HG03439 (cell line): ENCODE results near the gene PCDH9.

Experiments
- ATAC-seq: cut with Tn5 transposase; IDR thresholded peaks from one replicate; pipeline ENCODE4 v1.9.1; 2021; ENCODE audit warnings: mild to moderate bottlenecking, moderate library complexity; ENCODE audit not compliant: unreplicated experiment

Gene PCDH9

DNA sequence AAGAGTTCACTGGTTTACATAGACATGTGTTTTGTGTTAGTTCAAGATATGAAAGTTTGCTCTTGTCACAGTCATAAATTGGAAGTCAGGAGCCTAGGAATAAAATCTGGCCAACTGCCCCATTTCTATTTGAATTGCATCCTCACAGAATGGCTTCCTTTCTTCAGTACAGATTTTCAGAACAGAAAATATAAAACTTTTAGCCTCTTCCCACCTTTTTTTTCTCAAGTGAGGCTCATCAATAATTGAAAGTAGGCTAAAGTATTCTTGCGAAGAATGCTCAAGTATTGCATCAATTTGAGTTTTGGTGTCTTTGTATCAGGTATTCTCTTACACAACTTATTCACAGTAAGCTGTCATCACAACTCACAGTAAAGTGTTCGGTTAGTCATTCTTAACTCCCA lies 802.7 kb downstream of the PCDH9 start:
- no peak for ATAC-seq

GRCh38 chr13:66425741-66426140 lies 804.4 kb downstream of the PCDH9 start:
- no peak for ATAC-seq

DNA sequence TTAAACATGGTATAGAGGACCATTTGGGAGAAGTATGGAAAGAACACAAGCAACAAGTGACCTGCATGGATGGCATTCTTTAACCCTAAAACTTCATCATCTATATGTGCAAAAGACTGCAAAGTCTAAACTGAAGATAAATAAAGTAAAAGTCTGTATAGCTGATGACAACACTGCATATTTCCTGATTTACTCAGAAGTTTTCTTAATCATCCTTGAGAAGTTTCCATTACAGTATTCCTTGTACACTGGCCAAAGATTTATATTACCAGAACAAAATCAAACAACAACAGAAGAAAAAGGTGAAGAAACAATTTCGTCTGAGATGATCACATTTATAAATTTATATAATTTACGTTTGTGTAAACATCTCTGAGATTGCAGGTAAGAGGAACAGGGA lies 805.7 kb downstream of the PCDH9 start:
- no peak for ATAC-seq

DNA sequence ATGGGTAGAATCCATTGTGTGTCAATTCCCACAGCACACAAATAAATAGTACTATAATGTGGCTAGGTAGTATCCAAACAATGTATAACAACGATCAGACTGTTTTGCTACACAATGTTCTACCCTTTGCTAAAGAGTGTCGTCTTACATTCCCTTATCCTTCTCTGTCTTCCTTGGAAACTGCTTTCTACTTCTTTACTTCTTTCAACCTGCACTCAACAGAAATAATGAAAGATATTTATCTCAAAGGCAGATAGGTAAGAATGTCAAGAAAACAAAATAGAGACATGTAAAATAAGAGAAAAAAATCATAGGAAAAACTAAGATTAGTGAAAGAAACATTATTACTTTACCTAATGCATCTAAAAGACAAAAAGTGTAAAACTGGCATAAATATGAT lies 814.7 kb downstream of the PCDH9 start:
- no peak for ATAC-seq

DNA sequence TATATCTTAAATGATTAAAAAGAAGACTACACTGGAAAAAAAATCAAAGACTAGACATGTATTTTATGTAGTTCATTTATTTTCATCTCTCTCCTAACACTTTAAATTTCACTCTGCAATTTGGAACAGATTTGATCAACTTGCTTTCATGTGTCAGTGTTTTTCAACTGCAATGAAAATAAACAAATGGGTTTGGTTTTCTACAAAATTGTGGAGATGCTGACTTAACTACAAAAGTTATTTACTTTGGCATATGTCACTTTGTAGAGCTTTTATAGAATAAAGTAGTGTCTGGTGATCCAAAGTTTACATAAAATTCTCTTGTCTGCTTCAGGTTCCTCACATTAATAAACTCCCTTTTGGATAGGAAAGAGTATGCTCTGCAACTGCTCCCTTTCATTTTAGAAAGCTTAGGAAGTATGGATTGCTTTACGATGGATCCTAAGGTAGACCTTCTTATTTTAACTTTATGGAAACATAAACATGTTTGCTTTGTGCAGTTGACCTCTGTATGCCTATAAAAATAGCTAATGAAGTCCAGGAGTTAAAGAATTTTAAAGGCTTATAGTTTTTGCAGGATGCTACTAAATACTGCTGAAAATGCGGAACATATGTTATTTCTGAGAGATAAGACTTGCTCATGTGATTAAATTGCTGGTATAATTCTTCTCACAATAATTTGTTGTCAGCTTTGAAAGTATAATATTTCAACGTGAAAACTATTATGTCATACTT lies 815.9 kb downstream of the PCDH9 start:
- ATAC-seq = no peak

DNA sequence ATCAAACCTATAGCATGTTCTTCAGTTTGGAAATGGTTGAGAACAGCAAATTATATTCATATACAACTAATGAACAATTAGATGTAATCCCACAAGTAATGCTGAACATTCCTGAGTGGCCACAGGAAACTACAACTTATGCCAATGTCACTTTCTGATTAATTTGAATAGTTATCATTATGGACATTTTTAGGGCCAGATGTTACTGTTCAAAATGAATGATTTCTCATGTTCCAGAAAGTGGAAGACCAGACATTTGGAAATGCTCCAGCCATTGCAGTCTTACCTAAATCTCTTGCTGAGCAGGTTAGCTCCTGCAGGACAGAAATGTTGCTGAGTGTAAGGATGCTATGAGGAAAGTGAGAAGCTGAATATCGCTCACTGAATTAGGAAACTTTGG lies 819.8 kb downstream of the PCDH9 start:
- no peak for ATAC-seq

- no peak for ATAC-seq
Measured at GRCh38 chr13:66409542-66409941, 820.6 kb downstream of the PCDH9 start.

- ATAC-seq = no peak
Measured at GRCh38 chr13:66407128-66407527, 823.0 kb downstream of the PCDH9 start.

DNA sequence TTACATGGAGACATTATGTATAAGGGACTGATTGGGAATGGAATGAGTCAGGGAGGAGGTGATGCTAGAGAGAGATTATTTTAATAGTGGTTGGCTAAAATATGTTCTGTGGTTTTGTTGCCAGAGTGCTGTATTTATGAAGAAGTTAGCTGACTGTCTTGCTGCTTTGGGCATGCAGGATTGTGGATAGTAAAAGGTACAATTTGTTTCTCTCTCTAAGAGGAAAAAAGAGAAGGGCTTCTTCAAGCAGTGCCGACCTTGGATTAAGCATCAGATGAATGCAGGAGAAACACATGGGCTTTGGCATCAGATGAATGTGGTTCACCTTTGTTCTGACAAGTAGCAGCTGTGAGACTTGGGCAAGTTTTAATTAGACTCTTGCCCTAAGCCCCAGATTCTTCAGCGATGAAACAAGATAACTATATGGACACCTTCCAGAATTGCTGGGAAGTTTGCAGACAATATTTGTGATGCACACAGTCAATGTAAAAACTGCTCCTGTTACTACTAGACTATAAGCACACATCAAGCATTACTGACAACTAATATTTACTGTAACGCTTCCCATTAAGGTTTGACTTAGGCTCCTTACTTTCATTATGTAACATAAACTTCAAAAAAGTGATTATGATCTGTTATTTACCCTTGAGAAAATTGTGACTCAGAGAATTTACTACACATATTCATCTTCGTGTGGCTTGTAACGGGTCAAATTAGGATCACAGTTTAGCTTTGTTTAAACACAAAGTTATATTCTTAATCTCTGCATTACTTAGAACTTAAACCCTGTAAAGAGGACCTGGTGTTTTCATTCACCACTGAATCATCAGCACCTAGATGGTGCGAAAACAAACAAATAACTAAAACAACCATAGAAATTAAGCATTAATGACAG lies 824.0 kb downstream of the PCDH9 start:
- no peak for ATAC-seq

GRCh38 chr13:66402546-66402945 lies 827.6 kb downstream of the PCDH9 start:
- ATAC-seq = no peak

- no peak for ATAC-seq
Measured at GRCh38 chr13:66402066-66402465, 828.1 kb downstream of the PCDH9 start.

- no peak for ATAC-seq
Measured at GRCh38 chr13:66400292-66400691, 829.8 kb downstream of the PCDH9 start.

GRCh38 chr13:66399873-66400272 lies 830.3 kb downstream of the PCDH9 start:
- ATAC-seq = no peak

GRCh38 chr13:66397133-66397532 lies 833.0 kb downstream of the PCDH9 start:
- no peak for ATAC-seq

DNA sequence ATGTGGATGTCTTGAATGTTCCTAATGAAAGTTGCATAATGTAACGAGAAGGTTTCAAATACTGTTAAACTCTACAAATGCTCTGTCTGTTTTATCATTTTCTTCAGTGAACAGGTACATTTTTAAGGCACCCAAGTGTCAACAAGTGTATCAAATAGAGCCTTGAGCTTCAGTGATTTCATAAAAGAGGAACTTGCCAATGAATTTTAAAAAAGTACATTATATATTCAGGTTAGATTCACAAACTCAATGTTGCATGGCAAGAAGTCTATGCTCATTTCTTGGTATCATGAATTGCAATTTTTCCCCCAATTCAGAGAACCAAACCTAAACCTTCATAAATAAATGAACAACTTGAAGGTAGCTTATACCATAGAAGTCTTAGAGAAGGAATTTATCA lies 838.8 kb downstream of the PCDH9 start:
- no peak for ATAC-seq

GRCh38 chr13:66378894-66379293 lies 851.2 kb downstream of the PCDH9 start:
- ATAC-seq = no peak

DNA sequence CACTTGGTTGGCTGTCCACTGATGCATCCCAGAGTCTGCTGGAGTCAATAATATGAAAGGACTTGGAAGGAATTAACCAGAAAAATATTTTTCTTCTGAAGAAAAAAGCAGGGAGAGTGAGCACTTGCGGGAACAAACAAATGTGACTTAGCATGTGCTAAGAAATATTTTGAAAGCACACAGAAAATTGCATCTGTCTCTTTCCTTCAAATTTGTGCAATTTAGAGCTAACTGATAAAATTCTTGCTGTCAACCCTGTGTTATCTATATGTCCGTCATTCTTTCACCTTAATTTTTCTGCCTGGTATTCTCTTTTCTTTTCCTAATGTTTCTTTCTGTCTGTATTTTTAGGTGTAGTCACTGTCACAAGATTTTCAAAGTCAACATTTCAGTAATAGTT lies 852.6 kb downstream of the PCDH9 start:
- no peak for ATAC-seq

DNA sequence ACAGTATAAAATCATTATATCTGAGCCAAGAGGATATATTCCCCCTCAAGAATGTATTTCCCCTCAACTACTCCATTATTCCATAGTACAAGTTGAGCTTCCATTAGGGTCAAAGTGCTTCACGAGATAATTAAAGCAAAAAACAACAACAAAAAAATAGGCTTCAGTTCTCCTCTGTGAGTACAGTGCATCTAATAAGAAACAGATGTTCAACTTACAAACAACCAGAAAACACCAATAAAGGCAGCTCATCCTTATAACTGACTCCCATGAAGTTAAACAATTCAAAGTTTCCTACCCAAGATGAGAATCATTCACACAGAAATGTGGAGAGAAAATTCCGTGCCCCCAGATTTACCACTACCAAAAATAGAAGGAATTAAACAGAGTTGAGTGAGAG lies 854.4 kb downstream of the PCDH9 start:
- no peak for ATAC-seq

- no peak for ATAC-seq
Measured at GRCh38 chr13:66369666-66370065, 860.5 kb downstream of the PCDH9 start.

DNA sequence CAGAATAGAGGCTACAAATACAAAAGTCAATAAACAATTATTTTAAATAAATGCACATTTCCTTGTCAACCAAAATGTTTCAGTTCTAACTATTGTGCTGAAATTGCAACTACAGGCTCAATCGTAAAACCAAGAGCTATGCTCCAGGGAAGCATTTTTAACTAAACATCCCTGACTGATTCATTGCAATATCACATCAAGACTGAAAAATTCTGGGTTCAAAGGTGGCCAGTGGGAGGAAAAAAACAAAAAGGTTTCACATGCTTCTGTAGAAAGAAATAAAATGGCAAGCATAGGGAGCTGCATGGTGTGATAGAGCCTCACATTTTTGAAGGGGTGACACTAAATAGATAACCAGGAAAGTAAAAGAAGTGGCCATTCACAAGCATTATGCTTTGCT lies 862.8 kb downstream of the PCDH9 start:
- no peak for ATAC-seq

GRCh38 chr13:66365101-66365500 lies 865.0 kb downstream of the PCDH9 start:
- ATAC-seq = no peak

- no peak for ATAC-seq
Measured at GRCh38 chr13:66364346-66364745, 865.8 kb downstream of the PCDH9 start.
